Pancreas (tissue), 10 donors: ENCODE data around the gene POLRMT. TPM values are rescaled to one million over a fixed set of nuclear protein-coding genes. Genes with fewer than 3 reads are reported as not detected.
"Not testable (repeated sequence)": the region's sequence is repeated elsewhere in the genome, so short reads cannot be mapped to it uniquely, and the experiment has no call there.

Experiments used
- ATAC-seq, 4 donors: fragments of 200-7000 bp; cut with Tn5 transposase; one replicate each; pipeline versions ENCODE4 v1.8.0 to v1.9.1; 2020; ENCODE audit warnings: mild to moderate bottlenecking in 4 of 4, moderate library complexity in 4 of 4
- DNase-seq, 6 donors: peaks; one replicate each; pipeline ENCODE4 v3.0.0-alpha.2; 2020
- FAIRE-seq: peaks from 2 replicates; lab custom pipeline; 2012; peaks lifted over from hg19 to GRCh38; lab: Jason Lieb, UNC
- H3K27ac ChIP-seq, 4 donors: fragments of 200-600 bp; sonication (generic); 1 replicate in 3 of 4; 2 replicates in 1 of 4; pipeline versions ENCODE4 v1.5.0 to v1.8.0; 2020
- H3K27me3 ChIP-seq, 4 donors: fragments of 200-600 bp; one replicate each; pipeline ENCODE4 v1.8.0; 2021
- H3K36me3 ChIP-seq, 3 donors: fragments of 200-600 bp; sonication (generic) in 1 of 3; one replicate each; pipeline versions ENCODE4 v1.5.0 to v1.8.0; 2020 to 2021
- H3K4me1 ChIP-seq, 3 donors: fragments of 200-600 bp; one replicate each; pipeline ENCODE4 v1.8.0; 2021
- H3K4me3 ChIP-seq, 4 donors: fragments of 200-600 bp; sonication (generic) in 2 of 4; one replicate each; pipeline versions ENCODE4 v1.5.0 to v1.8.0; 2020 to 2021
- H3K9me3 ChIP-seq, 4 donors: fragments of 200-600 bp; one replicate each; pipeline ENCODE4 v1.8.0; 2021
- CTCF ChIP-seq, 4 donors: fragments of 200-600 bp; sonication (generic) in 3 of 4; IDR thresholded peaks; one replicate each; pipeline versions ENCODE4 v1.5.0 to v1.8.0; 2021; ENCODE audit warnings: antibody characterized with exemption in 4 of 4
- WGBS, 2 donors: extraction: QIAGEN DNeasy Blood & Tissue Kit; methylation state at CpG; one replicate each; pipeline ENCODE4 v1.1.7; 2013; 5-methylcytosine and 5-hydroxymethylcytosine counted together
- intact Hi-C, 3 donors: fragments of 100-400 bp; cut with DNase I; formaldehyde crosslinking; loops; one replicate each; pipeline versions ENCODE4 v1.11.1 to v1.14.2; 2022
- polyA plus RNA-seq, 2 donors: library from polyadenylated mRNA; stranded (reverse); fragments of 200-250 nt; gene quantifications; one replicate each; pipeline ENCODE4 v1.2.3, GENCODE V29; 2013
- total RNA-seq, 6 donors: library from RNA; stranded (reverse); fragmentation: NEBNext Ultra II Directional in 4 of 6; extraction: Animal tissue kit (Norgen Biotek cat#: 25700) in 4 of 6; gene quantifications; one replicate each; pipeline versions ENCODE4 v1.2.1 to v1.2.4, GENCODE V29; 2021 to 2023
- donor health status: healthy with polysubstance abuse.
- donor health status: DM: no; HTN: no; CAD: no; lungs with moderate emphysema.
- donor health status: DM: no; HTN: no; CAD: no.
- donor health status: control.
- donor health status: control.
- donor health status: Bipolar disorder and iron deficiency.
- donor health status: DM: yes; HTN: yes; CAD: no.
- donor health status: DM: no; HTN: no; CAD: no.
- donor health status: DM: no; HTN: no; CAD: no.
- donor health status: DM: yes; HTN: yes; CAD: no.

Gene POLRMT
- total and polyA plus RNA-seq, 8 donors = 19.3 to 101 (median 28.1) TPM

- no peaks in the 10 kb centered on the region for H3K4me1 ChIP-seq
- no peak overlapping the region for H3K27ac ChIP-seq
- H3K4me3 ChIP-seq = no peak overlapping the region
- TF ChIP-seq CTCF (IDR thresholded peaks at IDR 0.05) = no peak
- H3K27me3 ChIP-seq = no peaks in the 10 kb centered on the region
- peaks cover 2 to 22% (median 12%) of the 10 kb centered on the region in 3 donors for H3K36me3 ChIP-seq
- DNase-seq (peak in 1 of 6 donors; percentile 62), ATAC-seq (no peak), FAIRE-seq (no peak)
- intact Hi-C loops = no loop called here
- H3K9me3 ChIP-seq = no peaks in the 10 kb centered on the region
- 93 to 96% methylated on average over 24 of the region's 24 CpGs for WGBS, 2 donors
These were observed 11.5 kb downstream of the POLRMT start for GRCh38 chr19:621819-622218.

- H3K27me3 ChIP-seq, H3K4me1 ChIP-seq, FAIRE-seq, H3K9me3 ChIP-seq, intact Hi-C loops, H3K4me3 ChIP-seq, ATAC-seq, H3K27ac ChIP-seq: not testable (repeated sequence)
- 96 to 97% methylated on average over 46 to 48 of the region's 48 CpGs for WGBS, 2 donors
- peak in 2 of 6 donors; percentile 57 for DNase-seq
- H3K36me3 ChIP-seq = peaks cover 2 to 22% (median 12%) of the 10 kb centered on the region in 3 donors
These were observed 12.1 kb downstream of the POLRMT start for GRCh38 chr19:621191-621590.

GRCh38 chr19:620166-620862, 13.0 kb downstream of the POLRMT start:
- no peaks in the 10 kb centered on the region for H3K27me3 ChIP-seq
- no peak for FAIRE-seq

GRCh38 chr19:619286-620002, 13.9 kb downstream of the POLRMT start:
- DNase-seq (peak in 1 of 6 donors; percentile 57), FAIRE-seq (no peak), ATAC-seq (no peak)
- Histone ChIP-seq H3K36me3 (peaks cover 2 to 22% (median 12%) of the 10 kb centered on the region in 3 donors), H3K4me3 (no peak overlapping the region), H3K9me3 (no peaks in the 10 kb centered on the region), H3K27ac (no peak overlapping the region), H3K27me3 (no peaks in the 10 kb centered on the region), H3K4me1 (no peaks in the 10 kb centered on the region)
- WGBS, 2 donors = 95 to 98% methylated on average over 39 to 47 of the region's 47 CpGs
- no peak for TF ChIP-seq CTCF (IDR thresholded peaks at IDR 0.05)
- intact Hi-C loops = no loop called here

More at GRCh38 chr19:620166-620862, 13.0 kb downstream of the POLRMT start:
- H3K4me3 ChIP-seq = no peak overlapping the region
- ATAC-seq (no peak), DNase-seq (peak in 1 of 6 donors; percentile 69)
- H3K36me3 ChIP-seq = peaks cover 2 to 22% (median 12%) of the 10 kb centered on the region in 3 donors
- intact Hi-C loops = no loop called here
- no peaks in the 10 kb centered on the region for H3K9me3 ChIP-seq
- TF ChIP-seq CTCF (IDR thresholded peaks at IDR 0.05) = no peak
- 94 to 95% methylated on average over 41 to 48 of the region's 51 CpGs for WGBS, 2 donors
- no peak overlapping the region for H3K27ac ChIP-seq
- no peaks in the 10 kb centered on the region for H3K4me1 ChIP-seq

GRCh38 chr19:618674-619285, 14.6 kb downstream of the POLRMT start:
- DNase-seq (peak in 1 of 6 donors; percentile 71), ATAC-seq (no peak), FAIRE-seq (no peak)
- Histone ChIP-seq H3K27ac (no peak overlapping the region), H3K27me3 (no peaks in the 10 kb centered on the region), H3K4me1 (no peaks in the 10 kb centered on the region), H3K4me3 (no peak overlapping the region), H3K9me3 (no peaks in the 10 kb centered on the region), H3K36me3 (peaks cover 2 to 22% (median 12%) of the 10 kb centered on the region in 3 donors)
- intact Hi-C loops = no loop called here
- WGBS, 2 donors = 92 to 94% methylated on average over 25 to 27 of the region's 27 CpGs
- no peak for TF ChIP-seq CTCF (IDR thresholded peaks at IDR 0.05)
